Endometrial microvascular endothelial cells (primary cell): ENCODE measurements around the gene ATP13A5. TPM values are rescaled to one million over a fixed set of nuclear protein-coding genes. Genes with fewer than 3 reads are reported as not detected.

Experiments used
- in situ Hi-C: cut with HindIII; loops from 2 replicates; pipeline ENCODE4 v1.10.0; 2017; ENCODE audit warnings: low sequenced_read_pairs, low pct_unique_long_range_greater_than_20kb; ENCODE audit errors: inconsistent ontology term
- total RNA-seq: library from RNA; depleted of rRNA; stranded (reverse); fragments of >200 nt; gene quantifications from one replicate; pipeline ENCODE4 v1.2.3, GENCODE V29; 2015; ENCODE audit errors: inconsistent ontology term

ATP13A5 gene
- total RNA-seq, 1 donor from 2014 or later = not detected

DNA sequence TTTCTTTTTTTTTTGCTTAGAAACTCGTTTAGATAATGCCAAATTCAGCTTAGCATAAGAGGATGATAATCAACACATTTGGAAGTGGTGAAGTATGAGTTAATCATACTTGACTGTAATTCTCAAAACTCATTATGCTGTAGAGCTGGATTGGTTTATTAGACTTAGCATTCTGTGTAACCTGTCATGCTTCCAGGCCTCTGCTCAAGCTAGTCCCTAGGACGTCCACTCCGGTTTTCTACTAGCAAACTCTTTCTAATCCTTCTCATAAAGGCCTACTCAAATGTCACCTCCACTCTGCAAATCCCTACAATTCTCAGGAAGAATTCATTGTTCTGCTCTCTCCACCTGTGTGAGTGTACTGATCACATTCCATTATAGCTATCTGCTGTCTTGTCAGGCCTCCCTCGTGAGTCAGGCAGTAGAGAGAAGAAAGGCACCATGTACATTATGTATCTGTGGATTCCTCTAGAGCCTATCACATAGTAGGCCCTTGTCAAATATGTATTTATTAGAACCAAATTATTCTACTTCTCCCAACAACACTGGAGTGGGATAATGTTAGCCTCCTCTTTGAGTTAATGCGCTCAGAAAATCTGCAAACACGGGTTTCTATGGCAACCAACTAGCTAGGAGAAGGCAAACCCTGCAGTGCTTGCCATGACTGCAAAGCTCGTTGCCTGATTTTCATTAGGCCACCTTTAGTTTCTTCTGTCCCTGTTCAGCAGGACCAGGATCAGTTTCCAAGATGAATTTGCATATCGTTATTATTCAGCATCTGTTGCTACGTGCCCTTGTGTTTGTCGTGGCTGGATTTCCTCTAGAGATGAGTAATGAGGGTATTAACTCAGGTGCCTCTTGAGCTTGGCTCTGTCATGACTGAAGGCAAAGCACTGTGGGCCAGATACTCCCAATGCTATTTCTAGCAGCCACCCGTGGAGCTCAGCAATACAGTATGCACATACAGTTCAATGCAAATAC is 30.7 kb downstream of the ATP13A5 start:
- in situ Hi-C loops = no loop called here

GRCh38 chr3:193346259-193346658 is 32.3 kb downstream of the ATP13A5 start:
- in situ Hi-C loops = no loop called here

DNA sequence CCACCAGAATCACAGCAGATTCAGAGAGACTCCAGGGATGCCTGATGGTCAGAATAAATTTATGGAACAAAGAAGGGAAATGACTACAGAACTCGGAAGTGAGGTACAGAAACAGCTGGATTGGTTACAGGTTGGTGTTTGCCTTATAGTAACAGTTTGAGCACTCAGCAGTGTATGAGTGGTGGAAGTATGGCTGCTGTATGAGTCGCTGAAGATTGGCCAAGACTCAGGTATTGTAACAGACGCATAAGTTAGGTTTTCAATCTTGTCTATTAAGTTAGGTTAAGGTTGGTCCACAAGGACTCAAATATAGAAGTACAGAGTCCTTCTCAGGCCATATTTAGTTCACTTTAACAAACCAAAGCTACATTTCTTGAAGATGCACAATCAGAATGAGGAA is 33.1 kb downstream of the ATP13A5 start:
- in situ Hi-C loops = no loop called here

- in situ Hi-C loops = no loop called here
Measured at GRCh38 chr3:193344486-193344885, 34.1 kb downstream of the ATP13A5 start.

- in situ Hi-C loops = no loop called here
Measured at GRCh38 chr3:193343726-193344222, 34.8 kb downstream of the ATP13A5 start.

DNA sequence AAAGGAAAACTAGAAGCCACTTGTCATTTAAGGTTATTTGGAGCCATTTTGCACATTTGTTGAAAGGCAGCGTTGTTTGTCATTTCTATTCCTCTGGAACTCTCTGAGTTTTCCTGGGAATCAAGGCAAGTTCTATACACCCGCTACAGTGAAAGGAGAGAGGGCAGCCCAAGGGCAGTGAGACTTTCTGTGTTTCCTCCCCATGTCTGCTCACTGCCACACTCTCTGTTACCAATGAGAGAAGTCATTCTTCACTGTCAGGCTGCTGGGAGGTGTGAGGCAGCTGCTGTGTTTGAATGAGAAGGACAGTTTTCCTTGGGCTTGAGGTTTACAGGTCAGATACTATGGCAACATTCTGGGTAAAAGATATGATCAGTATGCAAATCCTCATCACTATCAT is 36.0 kb downstream of the ATP13A5 start:
- in situ Hi-C loops = no loop called here

DNA sequence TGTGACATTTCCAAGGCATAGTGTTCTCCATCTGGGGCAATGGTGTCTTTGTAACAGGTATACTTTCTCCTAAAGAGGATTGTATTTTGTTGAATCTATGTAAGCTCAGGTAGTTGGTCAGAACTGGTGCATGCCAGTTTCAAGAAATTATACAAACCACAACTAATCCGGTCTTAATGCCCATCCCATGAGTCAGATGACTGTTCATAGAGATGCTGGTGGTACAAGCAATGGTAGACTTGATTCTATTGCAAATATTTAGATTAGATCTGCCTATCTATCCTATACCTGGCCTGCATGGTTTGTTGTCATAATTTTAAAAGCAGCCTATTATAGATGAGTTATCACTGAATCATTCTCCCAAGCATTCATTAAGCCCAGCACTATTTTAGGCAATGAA is 43.5 kb downstream of the ATP13A5 start:
- in situ Hi-C loops = no loop called here

GRCh38 chr3:193333229-193333628 is 45.3 kb downstream of the ATP13A5 start:
- in situ Hi-C loops = no loop called here

- in situ Hi-C loops = no loop called here
Measured at GRCh38 chr3:193330555-193331204, 47.9 kb downstream of the ATP13A5 start.

- in situ Hi-C loops = no loop called here
Measured at GRCh38 chr3:193317682-193318300, 60.8 kb downstream of the ATP13A5 start.

DNA sequence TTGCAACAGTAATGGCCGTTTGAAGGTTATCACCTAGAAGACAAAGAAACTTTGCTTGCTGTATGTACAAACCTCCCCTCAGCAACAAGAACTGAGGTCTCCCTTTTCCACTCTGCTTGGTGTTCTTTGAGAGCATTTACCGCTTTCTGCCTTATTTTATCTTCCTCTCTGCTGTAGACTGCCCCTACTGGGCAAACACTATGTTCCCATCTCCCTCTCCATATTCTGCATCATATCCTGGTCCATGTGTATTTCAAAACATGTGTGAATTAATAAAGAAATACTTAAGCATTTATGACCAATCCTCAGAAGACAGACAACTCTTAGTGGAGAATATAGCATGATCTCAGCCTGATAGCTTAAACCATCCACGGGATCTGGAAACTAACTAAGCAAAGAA is 64.4 kb downstream of the ATP13A5 start:
- in situ Hi-C loops = no loop called here

DNA sequence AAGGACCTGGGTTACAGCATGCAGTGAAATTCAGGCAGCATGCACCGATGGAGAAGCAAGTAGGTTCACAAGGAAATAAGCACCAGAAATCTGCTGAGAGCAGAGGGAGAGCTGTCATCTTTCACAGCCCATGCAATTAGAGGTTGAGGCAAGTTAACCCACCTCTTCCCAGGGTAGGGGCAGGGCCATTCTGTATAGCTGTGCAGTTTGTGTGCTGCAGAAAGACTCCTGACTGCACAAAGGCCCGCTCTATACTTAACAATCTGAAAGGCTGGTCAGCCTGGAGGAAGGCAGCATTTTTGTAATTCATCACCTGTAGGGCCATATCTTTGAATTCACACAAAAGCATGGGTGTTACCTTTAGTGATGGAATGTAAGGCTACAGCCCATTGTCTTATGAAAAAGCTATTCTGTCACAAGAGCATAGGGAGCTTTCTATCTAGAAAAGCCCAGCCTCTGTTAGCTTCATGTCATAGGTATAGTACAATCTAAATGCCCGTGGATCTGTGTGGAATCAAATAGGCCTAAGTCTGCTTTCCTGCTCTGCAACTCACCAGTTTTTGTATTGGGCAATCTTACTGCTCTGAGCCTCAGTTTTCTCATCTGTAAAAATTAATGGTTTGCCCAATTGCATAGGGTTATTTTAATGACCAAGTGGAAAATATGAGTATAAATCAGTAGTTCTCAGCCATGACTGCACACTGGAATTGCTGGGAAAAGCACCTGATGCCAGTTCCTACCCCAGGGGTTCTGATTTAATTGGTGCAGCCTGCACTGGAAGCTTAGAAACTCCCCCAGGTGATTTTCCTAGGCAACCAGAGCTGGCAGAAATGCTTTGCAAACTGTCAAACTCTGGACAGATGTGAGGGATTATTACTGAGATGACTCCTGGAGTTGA is 65.2 kb downstream of the ATP13A5 start:
- in situ Hi-C loops = no loop called here

DNA sequence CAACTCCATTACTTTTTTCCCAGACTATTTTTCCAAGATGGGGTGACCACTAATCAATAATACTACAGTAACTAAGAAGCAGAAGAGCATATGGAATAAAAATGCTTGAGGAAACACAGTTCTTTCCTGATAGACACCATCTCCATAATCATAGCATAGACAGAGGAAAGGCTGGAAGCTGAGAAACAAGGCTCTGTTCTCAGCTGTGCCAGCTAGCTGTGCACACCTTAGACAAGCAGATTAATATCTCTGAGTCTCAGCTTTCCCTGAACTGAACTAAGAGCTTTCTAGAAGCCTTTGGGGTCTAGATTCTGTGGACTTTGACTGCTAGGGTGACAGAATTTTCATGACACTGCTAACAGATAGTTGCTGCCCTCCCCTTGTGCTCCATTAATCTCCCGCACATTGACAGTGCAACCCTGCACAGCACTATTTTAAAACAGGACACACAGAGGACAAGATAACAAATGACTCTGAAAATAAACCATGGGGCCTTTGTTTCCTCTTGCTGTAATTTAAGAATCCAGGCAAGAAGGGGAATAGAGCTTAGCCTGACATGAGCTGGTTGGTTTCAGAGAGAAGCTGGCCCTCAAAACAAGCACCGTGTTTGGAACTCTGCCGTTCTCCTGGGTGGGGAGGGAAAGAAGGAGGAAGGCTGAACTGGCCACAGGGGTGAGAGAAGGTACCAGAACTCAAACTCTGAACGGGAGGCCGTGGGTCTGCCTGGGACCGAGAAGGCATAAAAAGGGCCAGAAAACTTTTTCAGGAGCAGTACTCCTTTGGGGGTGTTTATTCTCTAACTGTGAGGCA is 67.4 kb downstream of the ATP13A5 start:
- in situ Hi-C loops = no loop called here

- in situ Hi-C loops = no loop called here
Measured at GRCh38 chr3:193305356-193305755, 73.2 kb downstream of the ATP13A5 start.

GRCh38 chr3:193301433-193301832 is 77.1 kb downstream of the ATP13A5 start:
- in situ Hi-C loops = no loop called here

DNA sequence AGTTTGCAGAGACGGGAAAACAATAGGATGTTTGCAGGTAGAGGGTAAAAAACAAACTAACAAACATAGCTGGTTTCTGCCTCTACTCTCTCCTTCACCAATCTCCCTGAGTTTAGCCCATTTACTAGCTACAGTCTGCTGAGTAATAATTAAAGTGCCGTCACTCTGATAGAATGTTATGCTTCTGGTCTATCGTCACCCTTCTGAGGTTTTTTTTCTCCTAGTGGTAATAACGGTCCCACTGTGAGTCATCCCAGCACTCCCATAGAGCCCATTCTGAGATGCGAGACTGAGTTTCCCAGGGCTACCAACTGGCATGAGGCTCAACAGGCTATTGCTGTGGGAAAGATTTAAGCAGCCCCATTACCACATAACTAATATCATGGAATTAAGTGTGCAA is 81.1 kb downstream of the ATP13A5 start:
- in situ Hi-C loops = no loop called here

DNA sequence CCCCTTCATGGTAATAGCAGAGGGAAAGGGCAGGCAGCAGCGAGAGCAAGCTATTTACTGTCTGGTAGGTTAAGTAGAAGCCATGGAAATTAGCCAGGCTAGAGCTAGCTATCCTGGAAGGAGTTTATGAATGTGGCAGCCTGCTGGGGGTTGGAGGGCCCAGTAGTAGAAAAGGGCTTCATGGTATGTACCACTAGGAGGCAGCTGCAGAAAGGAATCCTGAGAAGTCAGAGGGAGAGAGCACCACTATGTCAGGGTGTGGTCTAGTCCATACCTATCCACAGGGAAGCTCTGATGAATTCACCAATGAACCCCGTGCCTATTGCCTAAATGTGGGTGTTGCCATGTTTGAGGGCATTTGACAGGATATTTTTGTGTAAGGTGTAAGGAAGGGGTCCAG is 82.6 kb downstream of the ATP13A5 start:
- in situ Hi-C loops = no loop called here

- in situ Hi-C loops = no loop called here
Measured at GRCh38 chr3:193292386-193292785, 86.2 kb downstream of the ATP13A5 start.
